GM23338 (cell line): Measurements from ENCODE around the gene NXN.

Experiments
- CTCF ChIP-seq, 2 experiments: fragments of 200-600 bp in 1 of 2; sonication (generic) in 1 of 2; conservative IDR thresholded peaks; 2 replicates each; pipeline versions ENCODE4 v1.5.1 to v1.6.1; 2016 to 2017; ENCODE audit warnings: antibody characterized with exemption in 2 of 2, low read depth in 2 of 2, mild to moderate bottlenecking in 2 of 2, moderate library complexity in 1 of 2
- ETS1 ChIP-seq: IDR thresholded peaks from 2 replicates; pipeline ENCODE4 v1.6.1; 2016; ENCODE audit warnings: antibody characterized with exemption
- EZH2 ChIP-seq: fragments of 200-600 bp; sonication (generic); IDR thresholded peaks from one replicate; pipeline ENCODE4 v1.8.0; 2017; ENCODE audit warnings: antibody characterized with exemption, mild to moderate bottlenecking, low read depth; ENCODE audit not compliant: unreplicated experiment
- EZH2phosphoT487 ChIP-seq: fragments of 200-600 bp; sonication (generic); IDR thresholded peaks from one replicate; pipeline ENCODE4 v1.8.1; 2018; ENCODE audit warnings: antibody characterized with exemption; ENCODE audit not compliant: unreplicated experiment
- NANOG ChIP-seq: IDR thresholded peaks from 2 replicates; pipeline ENCODE4 v1.6.1; 2016; ENCODE audit warnings: antibody characterized with exemption, borderline replicate concordance
- POLR2AphosphoS5 ChIP-seq: IDR thresholded peaks from 2 replicates; pipeline ENCODE4 v1.6.1; 2016; ENCODE audit warnings: antibody characterized with exemption, low read depth
- REST ChIP-seq: IDR thresholded peaks from one replicate; pipeline ENCODE4 v1.6.1; 2018; ENCODE audit warnings: antibody characterized with exemption; ENCODE audit not compliant: unreplicated experiment

- TF ChIP-seq EZH2phosphoT487 (no peak), CTCF (conservative IDR thresholded peaks at IDR 0.05; ENCODE audit: low read depth in 2 of 2) (no peak), REST (no peak), POLR2AphosphoS5 (no peak), NANOG (no peak), ETS1 (no peak), EZH2 (no peak)
Observed at GRCh38 chr17:825216-825615, 154.4 kb downstream of the NXN start.
